GM23338 (cell line): ENCODE measurements around the gene SORBS1. TPM values are rescaled to one million over a fixed set of nuclear protein-coding genes. Genes with fewer than 3 reads are reported as not detected.

Experiments
- ATAC-seq: fragments of 200-7000 bp; cut with Tn5 transposase; 3 replicates; pipeline ENCODE4 v1.9.1; 2020
- DNase-seq: peaks from one replicate; pipeline ENCODE4 v3.0.0-alpha.2; 2015; ENCODE audit warnings: low spot score
- H2AFZ ChIP-seq: fragments of 200-600 bp; sonication (generic); 2 replicates; pipeline ENCODE4 v1.8.0; 2016; ENCODE audit warnings: antibody characterized with exemption, mild to moderate bottlenecking, moderate library complexity
- H3F3A ChIP-seq: fragments of 200-600 bp; sonication (generic); replicated peaks from 2 replicates; pipeline ENCODE4 v1.8.0; 2017; ENCODE audit warnings: antibody characterized with exemption, mixed run types, low read depth
- H3K27ac ChIP-seq: fragments of 200-600 bp; sonication (generic); 2 replicates; pipeline ENCODE4 v1.6.1; 2016; ENCODE audit warnings: low read depth
- H3K27me3 ChIP-seq: fragments of 200-600 bp; sonication (generic); 2 replicates; pipeline ENCODE4 v1.8.0; 2016; ENCODE audit warnings: mild to moderate bottlenecking, mixed run types, moderate library complexity; ENCODE audit not compliant: insufficient read depth
- H3K36me3 ChIP-seq: fragments of 200-600 bp; sonication (generic); 2 replicates; pipeline ENCODE4 v1.8.0; 2016; ENCODE audit warnings: mild to moderate bottlenecking; ENCODE audit not compliant: insufficient read depth
- H3K4me1 ChIP-seq: fragments of 200-600 bp; sonication (generic); 2 replicates; pipeline ENCODE4 v1.8.0; 2016; ENCODE audit warnings: mild to moderate bottlenecking, moderate library complexity; ENCODE audit not compliant: insufficient read depth
- H3K4me2 ChIP-seq: fragments of 200-600 bp; sonication (generic); 2 replicates; pipeline ENCODE4 v1.7.1; 2017; ENCODE audit warnings: mixed run types
- H3K4me3 ChIP-seq: fragments of 200-600 bp; sonication (generic); 2 replicates; pipeline ENCODE4 v1.6.1; 2016; ENCODE audit warnings: mixed run types
- H3K79me2 ChIP-seq: fragments of 200-600 bp; sonication (generic); replicated peaks from 2 replicates; pipeline ENCODE4 v1.8.0; 2017; ENCODE audit warnings: mild to moderate bottlenecking; ENCODE audit not compliant: insufficient read depth
- H3K9me2 ChIP-seq: fragments of 200-600 bp; sonication (generic); 2 replicates; pipeline ENCODE4 v1.8.0; 2017; ENCODE audit not compliant: insufficient read depth
- H4K20me1 ChIP-seq: fragments of 200-600 bp; sonication (generic); replicated peaks from 2 replicates; pipeline ENCODE4 v1.8.0; 2017; ENCODE audit warnings: mild to moderate bottlenecking; ENCODE audit not compliant: insufficient read depth
- H3K27ac Mint-ChIP-seq: 2 replicates; pipeline ENCODE4 v1.8.0; 2020; ENCODE audit warnings: inconsistent platforms, mild to moderate bottlenecking, moderate library complexity, mixed read lengths
- H3K27me3 Mint-ChIP-seq: 3 replicates; pipeline ENCODE4 v1.8.0; 2022; ENCODE audit warnings: low read depth, mild to moderate bottlenecking, moderate library complexity, mixed read lengths, inconsistent platforms; ENCODE audit not compliant: insufficient read depth, poor library complexity
- H3K36me3 Mint-ChIP-seq: 3 replicates; pipeline ENCODE4 v1.8.0; 2021; ENCODE audit warnings: low read depth, mild to moderate bottlenecking, inconsistent platforms, moderate library complexity, mixed read lengths
- H3K4me1 Mint-ChIP-seq: 3 replicates; pipeline ENCODE4 v1.8.0; 2020; ENCODE audit warnings: mild to moderate bottlenecking, inconsistent platforms, mixed read lengths
- H3K4me3 Mint-ChIP-seq: 3 replicates; pipeline ENCODE4 v1.8.0; 2021; ENCODE audit warnings: moderate library complexity, mild to moderate bottlenecking, inconsistent platforms, mixed read lengths
- H3K9me3 Mint-ChIP-seq: 3 replicates; pipeline ENCODE4 v1.8.0; 2020; ENCODE audit warnings: moderate library complexity, mild to moderate bottlenecking, inconsistent platforms, mixed read lengths
- CREB1 ChIP-seq: fragments of 250-450 bp; sonication (Bioruptor Pico); IDR thresholded peaks from 2 replicates; pipeline ENCODE4 v1.5.0; 2020; ENCODE audit warnings: low read depth, mild to moderate bottlenecking, moderate library complexity
- NANOG ChIP-seq: IDR thresholded peaks from 2 replicates; pipeline ENCODE4 v1.6.1; 2016; ENCODE audit warnings: antibody characterized with exemption, borderline replicate concordance
- POLR2AphosphoS5 ChIP-seq: IDR thresholded peaks from 2 replicates; pipeline ENCODE4 v1.6.1; 2016; ENCODE audit warnings: antibody characterized with exemption, low read depth
- STAT1 ChIP-seq: IDR thresholded peaks from one replicate; pipeline ENCODE4 v1.6.1; 2016; ENCODE audit warnings: antibody characterized with exemption; ENCODE audit not compliant: unreplicated experiment
- ZNF331 ChIP-seq: fragments of 250-450 bp; sonication (Bioruptor Pico); IDR thresholded peaks from 2 replicates; pipeline ENCODE4 v1.5.0; 2020; ENCODE audit warnings: low read depth, mild to moderate bottlenecking, moderate library complexity
- polyA plus RNA-seq: library from polyadenylated mRNA; unstranded; fragments of >200 nt; fragmentation: Nextera tagmentation; extraction: Ambion mirVana; gene quantifications from 2 replicates; pipeline ENCODE4 v1.2.1, GENCODE V29; 2016
- total RNA-seq: library from RNA; depleted of rRNA; stranded (reverse); fragments of >200 nt; shearing (Covaris generic); gene quantifications from 2 replicates; pipeline ENCODE4 v1.2.3, GENCODE V29; 2014
- TF ChIP-seq, protein P1 (sequence below): fragments of 250-450 bp; sonication (Bioruptor Pico); IDR thresholded peaks from 2 replicates; pipeline ENCODE4 v1.5.0; 2020; ENCODE audit warnings: mild to moderate bottlenecking, moderate library complexity

SORBS1 gene
- total and polyA plus RNA-seq, 2 experiments from 2014 or later, result 47.7 to 51.5 TPM

DNA sequence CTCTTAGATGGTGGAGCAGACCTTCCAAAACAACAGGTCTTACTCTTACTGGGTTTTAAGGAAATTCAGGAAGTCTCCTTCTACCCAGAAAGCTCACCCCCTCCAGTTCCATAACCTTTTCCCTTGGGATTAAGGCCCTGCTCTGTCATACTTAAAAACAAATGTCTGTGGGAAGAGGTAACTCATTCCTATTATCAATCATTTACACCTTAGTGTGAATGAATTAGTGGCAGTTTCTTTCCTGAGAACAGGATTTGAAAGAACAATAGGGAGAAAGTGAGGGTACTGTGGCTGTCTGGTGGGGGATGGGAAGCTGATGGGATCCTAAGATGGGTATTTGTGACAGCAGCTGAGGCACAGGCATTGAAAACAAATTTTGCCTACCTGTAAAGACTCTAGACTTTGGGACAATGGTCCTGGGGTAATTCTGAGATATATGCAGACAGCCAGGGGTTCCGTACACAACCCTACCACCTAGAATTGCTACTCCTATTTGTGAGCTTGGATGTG is 248.1 kb downstream of the SORBS1 start:
- Histone ChIP-seq H2AFZ (no peak overlapping the region), H3F3A (0 out of 2 replicates have a peak, but pooled peaks cover 4% of the 10 kb centered on the region), H3K79me2 (no peaks in the 10 kb centered on the region), H4K20me1 (no peaks in the 10 kb centered on the region), H3K27me3 (no peaks in the 10 kb centered on the region), H3K4me2 (peak overlapping the region; percentile 26), H3K4me3 (no peak overlapping the region), H3K36me3 (no peaks in the 10 kb centered on the region), H3K9me2 (peaks cover 12% of the 10 kb centered on the region; the same call in 1 of the 2 replicates), H3K27ac (no peak overlapping the region), H3K4me1 (peaks cover 35% of the 10 kb centered on the region)
- no peak overlapping the region for H3K4me3 Mint-ChIP-seq
- ATAC-seq (peak; percentile 31), DNase-seq (peak; percentile 66)
- peaks cover 2% of the 10 kb centered on the region for H3K27me3 Mint-ChIP-seq
- H3K27ac Mint-ChIP-seq, result no peak overlapping the region
- peaks cover 36% of the 10 kb centered on the region for H3K4me1 Mint-ChIP-seq
- H3K36me3 Mint-ChIP-seq, result peaks cover 3% of the 10 kb centered on the region; the same call in 2 of the 3 replicates
- H3K9me3 Mint-ChIP-seq, result no peaks in the 10 kb centered on the region
- TF ChIP-seq, protein P1, sequence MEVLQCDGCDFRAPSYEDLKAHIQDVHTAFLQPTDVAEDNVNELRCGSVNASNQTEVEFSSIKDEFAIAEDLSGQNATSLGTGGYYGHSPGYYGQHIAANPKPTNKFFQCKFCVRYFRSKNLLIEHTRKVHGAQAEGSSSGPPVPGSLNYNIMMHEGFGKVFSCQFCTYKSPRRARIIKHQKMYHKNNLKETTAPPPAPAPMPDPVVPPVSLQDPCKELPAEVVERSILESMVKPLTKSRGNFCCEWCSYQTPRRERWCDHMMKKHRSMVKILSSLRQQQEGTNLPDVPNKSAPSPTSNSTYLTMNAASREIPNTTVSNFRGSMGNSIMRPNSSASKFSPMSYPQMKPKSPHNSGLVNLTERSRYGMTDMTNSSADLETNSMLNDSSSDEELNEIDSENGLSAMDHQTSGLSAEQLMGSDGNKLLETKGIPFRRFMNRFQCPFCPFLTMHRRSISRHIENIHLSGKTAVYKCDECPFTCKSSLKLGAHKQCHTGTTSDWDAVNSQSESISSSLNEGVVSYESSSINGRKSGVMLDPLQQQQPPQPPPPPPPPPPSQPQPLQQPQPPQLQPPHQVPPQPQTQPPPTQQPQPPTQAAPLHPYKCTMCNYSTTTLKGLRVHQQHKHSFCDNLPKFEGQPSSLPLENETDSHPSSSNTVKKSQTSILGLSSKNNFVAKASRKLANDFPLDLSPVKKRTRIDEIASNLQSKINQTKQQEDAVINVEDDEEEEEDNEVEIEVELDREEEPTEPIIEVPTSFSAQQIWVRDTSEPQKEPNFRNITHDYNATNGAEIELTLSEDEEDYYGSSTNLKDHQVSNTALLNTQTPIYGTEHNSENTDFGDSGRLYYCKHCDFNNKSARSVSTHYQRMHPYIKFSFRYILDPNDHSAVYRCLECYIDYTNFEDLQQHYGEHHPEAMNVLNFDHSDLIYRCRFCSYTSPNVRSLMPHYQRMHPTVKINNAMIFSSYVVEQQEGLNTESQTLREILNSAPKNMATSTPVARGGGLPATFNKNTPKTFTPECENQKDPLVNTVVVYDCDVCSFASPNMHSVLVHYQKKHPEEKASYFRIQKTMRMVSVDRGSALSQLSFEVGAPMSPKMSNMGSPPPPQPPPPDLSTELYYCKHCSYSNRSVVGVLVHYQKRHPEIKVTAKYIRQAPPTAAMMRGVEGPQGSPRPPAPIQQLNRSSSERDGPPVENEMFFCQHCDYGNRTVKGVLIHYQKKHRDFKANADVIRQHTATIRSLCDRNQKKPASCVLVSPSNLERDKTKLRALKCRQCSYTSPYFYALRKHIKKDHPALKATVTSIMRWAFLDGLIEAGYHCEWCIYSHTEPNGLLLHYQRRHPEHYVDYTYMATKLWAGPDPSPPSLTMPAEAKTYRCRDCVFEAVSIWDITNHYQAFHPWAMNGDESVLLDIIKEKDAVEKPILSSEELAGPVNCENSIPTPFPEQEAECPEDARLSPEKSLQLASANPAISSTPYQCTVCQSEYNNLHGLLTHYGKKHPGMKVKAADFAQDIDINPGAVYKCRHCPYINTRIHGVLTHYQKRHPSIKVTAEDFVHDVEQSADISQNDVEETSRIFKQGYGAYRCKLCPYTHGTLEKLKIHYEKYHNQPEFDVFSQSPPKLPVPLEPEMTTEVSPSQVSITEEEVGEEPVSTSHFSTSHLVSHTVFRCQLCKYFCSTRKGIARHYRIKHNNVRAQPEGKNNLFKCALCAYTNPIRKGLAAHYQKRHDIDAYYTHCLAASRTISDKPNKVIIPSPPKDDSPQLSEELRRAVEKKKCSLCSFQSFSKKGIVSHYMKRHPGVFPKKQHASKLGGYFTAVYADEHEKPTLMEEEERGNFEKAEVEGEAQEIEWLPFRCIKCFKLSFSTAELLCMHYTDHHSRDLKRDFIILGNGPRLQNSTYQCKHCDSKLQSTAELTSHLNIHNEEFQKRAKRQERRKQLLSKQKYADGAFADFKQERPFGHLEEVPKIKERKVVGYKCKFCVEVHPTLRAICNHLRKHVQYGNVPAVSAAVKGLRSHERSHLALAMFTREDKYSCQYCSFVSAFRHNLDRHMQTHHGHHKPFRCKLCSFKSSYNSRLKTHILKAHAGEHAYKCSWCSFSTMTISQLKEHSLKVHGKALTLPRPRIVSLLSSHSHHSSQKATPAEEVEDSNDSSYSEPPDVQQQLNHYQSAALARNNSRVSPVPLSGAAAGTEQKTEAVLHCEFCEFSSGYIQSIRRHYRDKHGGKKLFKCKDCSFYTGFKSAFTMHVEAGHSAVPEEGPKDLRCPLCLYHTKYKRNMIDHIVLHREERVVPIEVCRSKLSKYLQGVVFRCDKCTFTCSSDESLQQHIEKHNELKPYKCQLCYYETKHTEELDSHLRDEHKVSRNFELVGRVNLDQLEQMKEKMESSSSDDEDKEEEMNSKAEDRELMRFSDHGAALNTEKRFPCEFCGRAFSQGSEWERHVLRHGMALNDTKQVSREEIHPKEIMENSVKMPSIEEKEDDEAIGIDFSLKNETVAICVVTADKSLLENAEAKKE, result no peak

DNA sequence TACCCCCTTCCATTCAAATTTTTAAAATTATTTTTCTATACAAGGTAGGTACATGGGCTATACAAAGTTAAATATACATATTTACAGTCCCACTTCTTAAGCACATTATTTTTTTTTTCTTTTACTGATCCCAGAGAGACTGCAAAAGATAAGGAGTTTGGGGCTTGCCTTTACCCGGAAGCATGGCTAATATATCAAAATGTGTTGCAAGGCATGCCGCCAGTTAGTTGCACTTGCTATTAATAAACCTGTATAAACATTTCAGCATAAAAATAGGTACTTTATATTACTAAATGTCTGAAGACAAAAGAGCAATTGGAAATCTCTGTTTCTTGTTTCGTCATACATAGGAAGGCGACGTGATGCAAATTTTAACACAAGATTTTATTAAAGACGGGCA is 248.9 kb downstream of the SORBS1 start:
- Histone ChIP-seq H3K9me2 (peaks cover 12% of the 10 kb centered on the region; the same call in 1 of the 2 replicates), H3K79me2 (no peaks in the 10 kb centered on the region), H3F3A (0 out of 2 replicates have a peak, but pooled peaks cover 4% of the 10 kb centered on the region), H3K36me3 (no peaks in the 10 kb centered on the region), H3K27ac (no peak overlapping the region), H2AFZ (no peak overlapping the region), H4K20me1 (no peaks in the 10 kb centered on the region), H3K27me3 (no peaks in the 10 kb centered on the region), H3K4me2 (peak overlapping the region; percentile 26), H3K4me1 (peaks cover 35% of the 10 kb centered on the region), H3K4me3 (no peak overlapping the region)
- peaks cover 3% of the 10 kb centered on the region; the same call in 2 of the 3 replicates for H3K36me3 Mint-ChIP-seq
- H3K4me1 Mint-ChIP-seq, result peaks cover 36% of the 10 kb centered on the region
- H3K27ac Mint-ChIP-seq, result no peak overlapping the region
- ATAC-seq (no peak), DNase-seq (no peak)
- no peaks in the 10 kb centered on the region for H3K9me3 Mint-ChIP-seq
- peaks cover 2% of the 10 kb centered on the region for H3K27me3 Mint-ChIP-seq
- no peak overlapping the region for H3K4me3 Mint-ChIP-seq
- TF ChIP-seq POLR2AphosphoS5 (no peak), STAT1 (no peak), ZNF331 (CRISPR knock-in tag) (no peak), CREB1 (no peak), NANOG (no peak)
- TF ChIP-seq, protein P1, result no peak
